NCI-H146 (cell line): ENCODE measurements around the gene DSCAM.

Experiments used
- DNase-seq: peaks from one replicate; lab custom pipeline; 2025; lab: John Stamatoyannopoulos, UW

Gene DSCAM

DNA sequence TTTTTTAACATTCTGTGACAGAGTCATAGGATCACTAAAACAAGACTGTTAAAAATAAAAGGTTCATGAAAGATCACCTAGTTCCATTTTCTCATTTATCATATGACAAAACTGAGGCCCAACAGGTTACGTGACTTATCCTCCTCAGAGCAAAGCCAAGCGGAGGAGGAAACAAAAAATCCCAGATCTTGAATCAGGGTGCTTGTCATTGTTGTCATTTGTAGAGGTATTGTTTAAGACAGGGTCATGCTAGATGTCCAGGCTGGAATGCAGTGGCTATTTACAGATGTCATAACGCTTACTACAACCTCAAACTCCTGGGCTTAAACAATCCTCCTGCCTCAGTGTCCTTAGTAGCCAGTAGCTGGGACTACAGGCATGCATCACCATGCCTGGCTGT lies 293.2 kb downstream of the DSCAM start:
- DNase-seq = no peak

GRCh38 chr21:40547906-40548513 lies 298.9 kb downstream of the DSCAM start:
- DNase-seq = peak; percentile 53

- no peak for DNase-seq
These were observed 300.3 kb downstream of the DSCAM start for GRCh38 chr21:40546647-40547046.

- DNase-seq = no peak
These were observed 306.7 kb downstream of the DSCAM start for GRCh38 chr21:40540216-40540615.

GRCh38 chr21:40534886-40535285 lies 312.1 kb downstream of the DSCAM start:
- no peak for DNase-seq

DNA sequence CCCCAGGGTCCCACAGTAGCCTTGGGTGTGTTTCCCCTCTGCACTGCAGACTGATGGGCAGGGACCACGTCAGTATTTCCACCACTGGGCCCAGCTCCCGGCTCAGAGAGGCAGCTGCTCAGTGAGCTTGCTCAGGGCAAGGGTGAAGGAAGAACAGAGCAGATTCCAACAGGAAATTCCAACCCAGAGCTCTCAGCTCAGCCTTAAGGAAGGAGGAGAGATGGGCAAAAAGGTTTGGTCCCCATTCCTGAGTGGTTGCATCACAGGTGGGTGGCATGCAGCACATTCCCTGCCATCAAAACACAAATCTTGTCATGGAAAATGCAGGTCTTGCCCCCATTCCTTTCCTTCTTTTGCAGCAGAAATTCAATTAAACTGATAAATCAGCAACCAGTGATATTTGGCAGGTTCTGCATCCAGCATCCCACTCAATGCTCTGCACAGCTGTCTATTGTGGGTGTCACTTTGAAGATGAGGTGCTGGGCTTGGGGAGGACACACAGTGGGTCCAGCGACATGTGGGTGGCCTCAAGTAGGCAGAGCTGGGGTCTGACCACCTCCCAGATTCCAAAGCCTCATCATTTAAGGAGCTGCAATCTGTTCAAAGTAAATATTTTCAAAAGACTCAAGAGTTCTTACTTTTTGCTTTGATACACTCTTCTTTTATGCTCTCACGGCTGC lies 315.4 kb downstream of the DSCAM start:
- DNase-seq = no peak

- no peak for DNase-seq
These were observed 315.9 kb downstream of the DSCAM start for GRCh38 chr21:40531016-40531415.

GRCh38 chr21:40517646-40518045 lies 329.3 kb downstream of the DSCAM start:
- DNase-seq = no peak

DNA sequence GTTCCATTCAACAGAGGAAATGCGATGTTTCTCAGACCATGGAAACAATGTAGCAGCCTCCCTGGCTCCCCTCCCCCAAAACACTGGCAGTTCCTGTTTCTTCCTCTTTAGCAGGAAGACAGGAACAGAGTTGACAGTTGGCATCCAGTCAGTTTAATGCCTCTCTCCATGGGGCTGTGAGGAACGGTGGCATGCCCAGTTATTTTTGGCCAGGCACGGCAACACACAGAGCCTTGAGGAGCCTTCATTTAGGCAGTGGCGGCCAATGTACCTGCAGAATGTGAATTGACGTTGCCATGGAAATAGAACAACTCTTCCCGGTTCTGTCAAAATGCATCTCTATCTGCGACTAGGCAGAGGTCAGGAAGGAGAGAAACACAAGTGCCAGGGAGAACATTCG lies 330.6 kb downstream of the DSCAM start:
- DNase-seq = no peak

GRCh38 chr21:40512590-40512989 lies 334.4 kb downstream of the DSCAM start:
- no peak for DNase-seq

DNA sequence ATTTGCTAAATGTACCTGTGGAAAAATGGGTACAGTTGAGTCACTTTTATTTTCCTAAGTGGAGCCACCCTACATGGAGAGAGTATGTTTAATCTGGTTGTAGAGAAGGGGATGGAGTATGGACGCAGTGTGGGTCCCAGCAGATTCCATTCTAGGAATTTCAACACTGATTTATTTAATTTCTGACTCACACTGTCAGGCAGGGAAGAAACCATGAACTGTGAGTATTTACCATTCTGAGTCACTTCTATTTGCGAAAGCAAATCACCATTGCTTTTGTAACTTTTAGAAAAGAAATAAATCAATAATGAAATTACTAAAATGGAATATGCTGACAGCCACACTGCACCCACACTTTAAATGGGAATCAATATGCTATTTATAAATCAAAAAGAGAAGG lies 339.0 kb downstream of the DSCAM start:
- DNase-seq = no peak

DNA sequence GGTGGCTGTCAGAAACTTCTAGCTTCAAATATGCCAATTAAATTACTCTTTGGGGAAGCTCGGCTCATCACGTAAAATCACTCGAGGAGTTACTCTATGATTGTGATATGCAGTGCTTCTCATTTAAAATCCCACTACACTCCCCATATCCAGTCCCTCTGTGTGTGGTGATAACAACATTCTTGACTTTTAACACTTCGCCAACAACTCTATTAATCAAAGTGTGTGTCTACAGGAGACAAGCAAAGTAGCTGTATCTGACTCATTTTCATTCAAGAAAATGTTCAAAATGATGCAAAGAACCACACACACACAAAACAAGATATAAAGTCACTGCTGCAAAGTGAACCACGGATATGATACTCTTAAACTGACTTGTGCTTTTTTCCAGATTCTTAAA lies 341.3 kb downstream of the DSCAM start:
- DNase-seq = no peak

- DNase-seq = no peak
These were observed 341.7 kb downstream of the DSCAM start for GRCh38 chr21:40505244-40505643.

- DNase-seq = no peak
These were observed 342.1 kb downstream of the DSCAM start for GRCh38 chr21:40504825-40505224.

DNA sequence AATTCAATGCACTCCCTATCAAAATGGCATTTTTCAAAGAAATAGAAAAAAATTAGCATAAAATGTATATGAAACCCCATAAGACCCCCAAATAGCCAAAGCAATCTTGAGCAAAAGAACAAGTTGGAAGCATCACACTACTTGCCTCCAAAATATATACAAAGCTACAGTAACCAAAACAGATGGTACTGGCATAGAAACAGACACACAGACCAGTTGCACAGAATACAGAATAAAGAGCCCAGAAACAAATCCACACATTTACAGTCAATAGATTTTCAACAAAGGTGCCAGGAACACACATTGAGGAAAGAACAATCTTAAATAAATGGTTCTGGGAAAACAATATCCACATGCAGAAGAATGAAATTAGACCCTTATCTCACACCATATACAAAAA lies 350.8 kb downstream of the DSCAM start:
- DNase-seq = no peak

DNA sequence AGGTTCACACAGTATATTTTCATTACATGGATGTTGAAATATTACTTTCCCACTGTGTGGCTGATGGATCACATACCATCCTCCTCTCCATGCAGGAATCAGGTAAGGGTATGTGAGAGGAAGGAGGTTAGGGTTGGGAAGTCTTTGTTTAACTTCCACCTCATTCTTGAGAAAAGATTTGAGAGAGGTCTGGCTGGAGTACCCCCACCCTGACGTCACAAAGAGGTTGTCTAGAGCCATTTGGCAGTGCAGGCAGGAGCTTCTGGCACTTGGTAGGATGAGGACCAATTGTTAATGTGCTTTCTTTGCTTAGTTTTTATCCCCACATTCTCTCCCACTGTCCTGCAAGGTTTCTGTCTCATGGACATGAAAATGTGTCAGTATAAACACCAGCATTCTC lies 356.6 kb downstream of the DSCAM start:
- no peak for DNase-seq

GRCh38 chr21:40489001-40489400 lies 358.0 kb downstream of the DSCAM start:
- DNase-seq = no peak

- no peak for DNase-seq
These were observed 365.2 kb downstream of the DSCAM start for GRCh38 chr21:40481764-40482163.

- no peak for DNase-seq
These were observed 372.4 kb downstream of the DSCAM start for GRCh38 chr21:40474513-40474912.

DNA sequence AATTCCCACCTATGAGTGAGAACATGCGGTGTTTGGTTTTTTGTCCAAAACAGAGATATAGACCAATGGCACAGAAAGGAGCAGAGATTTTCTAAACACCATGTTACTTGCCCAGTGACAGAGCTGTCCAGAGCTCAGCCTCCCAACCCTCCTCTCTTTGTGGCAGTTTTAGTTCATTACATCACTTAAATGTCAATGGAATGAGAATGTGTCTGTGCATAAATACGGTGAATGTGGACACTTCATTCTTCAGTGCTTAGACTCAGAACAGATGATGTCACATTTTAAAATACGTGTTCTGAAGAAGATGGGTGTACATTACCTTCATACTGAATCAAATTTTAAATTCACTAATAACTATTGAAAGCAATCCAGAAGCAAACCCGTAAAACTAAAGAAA lies 374.9 kb downstream of the DSCAM start:
- no peak for DNase-seq

- DNase-seq = no peak
These were observed 375.9 kb downstream of the DSCAM start for GRCh38 chr21:40471103-40471502.

- peak; percentile 18 for DNase-seq
These were observed 380.0 kb downstream of the DSCAM start for GRCh38 chr21:40466893-40467483.

- DNase-seq = no peak
These were observed 381.6 kb downstream of the DSCAM start for GRCh38 chr21:40465382-40465781.

DNA sequence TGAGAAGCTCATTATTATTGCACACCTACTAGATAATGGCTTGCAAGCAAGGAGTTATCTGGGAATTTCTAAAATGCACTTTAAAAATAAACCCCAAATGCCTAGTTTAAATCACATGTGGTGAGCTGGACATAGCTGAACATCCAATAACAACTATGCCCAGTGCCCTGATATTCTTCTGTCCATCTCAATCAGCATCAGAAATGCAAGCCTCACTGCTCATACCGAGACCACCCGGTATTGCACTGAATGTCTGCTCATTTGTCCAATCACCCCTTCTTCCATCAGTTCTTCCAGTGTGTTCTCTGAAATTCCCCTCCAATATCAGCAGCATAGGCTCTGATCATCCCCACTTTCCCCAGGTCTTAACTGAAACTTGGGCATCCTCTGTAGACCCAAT lies 383.8 kb downstream of the DSCAM start:
- DNase-seq = no peak
